Stimulated activated CD4-positive, alpha-beta T cell treated with anti-CD3 and anti-CD28 coated beads, Interleukin-2, amount 100 ng/mL, for 48 hours (primary cell): ENCODE data around the gene CYFIP1.
A peak's percentile ranks its signal among the peaks of the same experiment; 100 is the strongest.

Source experiments
- DNase-seq, 2 donors: peaks; one replicate each; pipeline ENCODE4 v3.0.0-alpha.2; 2020

Gene CYFIP1

GRCh38 chr15:22949074-22949547, 31.1 kb downstream of the CYFIP1 start:
- DNase-seq = peak; percentile 4 to 6

DNA sequence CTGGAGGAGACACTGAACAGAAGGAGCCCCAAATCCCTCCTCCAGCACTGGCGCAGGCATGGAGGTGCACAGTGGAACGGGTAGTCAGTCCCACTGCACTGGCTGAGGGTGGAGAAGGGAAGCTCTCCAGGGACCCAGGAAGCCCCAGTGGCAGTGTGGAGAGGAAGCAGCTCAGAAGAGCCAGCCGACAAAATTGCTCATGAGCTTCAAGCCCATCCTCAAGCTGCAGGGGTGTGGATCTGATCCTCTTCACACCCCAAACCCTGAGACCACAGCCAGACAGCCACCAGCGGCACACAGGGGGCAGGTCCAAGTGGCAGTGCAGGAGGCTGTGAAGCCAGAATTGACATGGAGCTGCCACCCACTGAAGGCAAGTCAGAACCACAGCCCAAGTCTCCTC, 32.1 kb downstream of the CYFIP1 start:
- DNase-seq = no peak

GRCh38 chr15:22947101-22948000, 32.8 kb downstream of the CYFIP1 start:
- DNase-seq = no peak

GRCh38 chr15:22945071-22945470, 35.1 kb downstream of the CYFIP1 start:
- no peak for DNase-seq

DNA sequence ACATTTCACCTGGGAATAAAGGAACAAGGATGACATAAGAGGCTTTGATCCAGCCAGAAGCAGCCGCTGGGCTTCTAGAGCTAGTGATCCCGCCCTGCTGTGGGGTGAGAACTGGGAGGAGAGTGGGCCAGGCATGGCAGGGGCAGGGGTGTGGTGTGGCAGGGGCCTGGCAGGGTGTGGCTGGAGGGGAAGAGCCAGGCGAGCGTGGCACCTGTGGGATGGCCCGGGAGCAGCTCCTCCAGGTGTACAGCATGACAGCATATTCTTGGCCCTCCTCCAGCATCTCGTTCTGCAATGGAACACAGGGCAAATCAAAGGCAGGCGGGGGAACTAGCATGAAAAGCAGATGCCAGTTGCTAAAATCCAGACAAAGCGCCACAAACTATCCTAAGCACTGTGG, 35.5 kb downstream of the CYFIP1 start:
- no peak for DNase-seq

- no peak for DNase-seq
These were observed 37.3 kb downstream of the CYFIP1 start for GRCh38 chr15:22942877-22943276.

GRCh38 chr15:22942306-22942855, 37.8 kb downstream of the CYFIP1 start:
- no peak for DNase-seq

- DNase-seq = no peak
These were observed 39.0 kb downstream of the CYFIP1 start for GRCh38 chr15:22941179-22941578.

DNA sequence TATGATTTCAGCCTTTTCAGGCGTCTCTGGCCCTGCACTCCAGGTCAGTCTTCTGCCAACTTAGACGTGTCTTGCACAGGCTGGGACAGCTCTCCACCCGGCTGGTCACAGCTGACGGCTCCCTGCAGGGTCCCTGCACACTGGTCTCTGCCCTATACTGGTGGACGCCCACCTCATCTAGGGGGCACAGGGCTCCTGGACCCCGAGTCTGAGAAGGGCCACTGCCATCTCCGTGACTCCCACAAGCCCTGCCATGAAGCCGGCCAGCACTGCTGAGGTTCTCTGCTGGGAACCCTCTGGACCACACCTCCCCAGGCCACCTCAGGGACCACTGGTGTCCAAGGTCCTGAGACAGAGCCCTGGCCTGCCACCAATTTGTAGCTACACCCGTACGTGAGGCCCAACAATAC, 40.5 kb downstream of the CYFIP1 start:
- DNase-seq = no peak

DNA sequence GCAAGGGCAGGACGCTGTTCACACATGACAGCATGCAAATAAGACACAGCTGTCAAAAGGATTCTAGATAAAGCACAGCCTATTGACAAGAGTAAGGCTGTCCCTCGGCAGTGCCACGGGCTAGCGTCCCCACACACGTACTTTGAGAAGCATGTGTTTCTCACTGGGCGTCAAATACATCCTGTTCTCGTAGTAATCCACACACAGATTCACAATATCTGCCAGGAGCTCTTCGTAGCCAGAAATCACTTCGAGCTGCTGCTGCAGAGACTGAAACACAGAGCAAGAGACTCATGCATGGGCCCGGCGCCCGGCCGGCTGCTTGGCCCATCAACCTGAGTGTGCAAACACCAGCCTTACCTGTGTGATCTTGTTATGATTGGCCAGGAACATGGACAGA, 41.1 kb downstream of the CYFIP1 start:
- no peak for DNase-seq

DNA sequence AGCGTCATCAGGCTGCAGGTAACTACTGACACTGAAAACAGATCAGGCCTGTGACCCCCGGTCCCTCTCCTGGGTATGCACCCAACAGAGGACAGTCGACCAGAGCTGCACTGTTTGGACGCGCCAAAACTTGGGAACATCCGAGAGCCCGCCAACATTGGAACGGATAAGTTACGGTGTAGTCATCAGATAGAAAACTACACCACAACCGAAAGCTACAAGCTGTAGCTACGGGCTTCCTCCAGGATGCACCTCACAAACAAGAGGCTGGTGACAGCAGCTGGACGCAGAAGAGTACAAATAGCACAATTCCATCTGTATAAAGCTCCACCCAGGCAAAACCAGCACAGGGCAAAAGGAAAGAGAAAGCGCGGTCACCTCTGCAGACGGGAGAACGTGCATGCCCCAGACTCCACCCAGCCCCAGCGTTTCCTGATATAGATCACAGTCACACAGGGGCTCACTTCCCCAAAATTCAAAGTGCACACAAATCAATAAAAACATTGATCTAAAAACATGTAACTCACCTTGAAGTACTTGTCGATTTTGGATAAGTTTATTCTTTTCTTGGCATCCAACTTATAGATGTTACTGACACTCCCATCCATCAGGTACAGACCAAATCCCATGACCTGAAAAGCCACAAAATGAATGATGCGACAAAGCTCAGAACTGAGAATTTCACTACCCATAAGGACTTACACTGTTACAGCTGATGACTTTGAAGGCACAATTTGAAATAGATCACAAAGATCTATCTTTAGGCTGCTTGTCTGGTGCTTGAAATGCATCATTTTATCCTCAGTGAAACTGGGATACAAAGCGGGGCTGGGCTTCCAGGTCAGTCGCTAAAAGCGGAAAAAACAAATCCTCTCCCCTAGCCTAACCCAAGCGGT, 43.3 kb downstream of the CYFIP1 start:
- no peak for DNase-seq

GRCh38 chr15:22933641-22934061, 46.5 kb downstream of the CYFIP1 start:
- DNase-seq = no peak

GRCh38 chr15:22931784-22932536, 48.2 kb downstream of the CYFIP1 start:
- DNase-seq = no peak

DNA sequence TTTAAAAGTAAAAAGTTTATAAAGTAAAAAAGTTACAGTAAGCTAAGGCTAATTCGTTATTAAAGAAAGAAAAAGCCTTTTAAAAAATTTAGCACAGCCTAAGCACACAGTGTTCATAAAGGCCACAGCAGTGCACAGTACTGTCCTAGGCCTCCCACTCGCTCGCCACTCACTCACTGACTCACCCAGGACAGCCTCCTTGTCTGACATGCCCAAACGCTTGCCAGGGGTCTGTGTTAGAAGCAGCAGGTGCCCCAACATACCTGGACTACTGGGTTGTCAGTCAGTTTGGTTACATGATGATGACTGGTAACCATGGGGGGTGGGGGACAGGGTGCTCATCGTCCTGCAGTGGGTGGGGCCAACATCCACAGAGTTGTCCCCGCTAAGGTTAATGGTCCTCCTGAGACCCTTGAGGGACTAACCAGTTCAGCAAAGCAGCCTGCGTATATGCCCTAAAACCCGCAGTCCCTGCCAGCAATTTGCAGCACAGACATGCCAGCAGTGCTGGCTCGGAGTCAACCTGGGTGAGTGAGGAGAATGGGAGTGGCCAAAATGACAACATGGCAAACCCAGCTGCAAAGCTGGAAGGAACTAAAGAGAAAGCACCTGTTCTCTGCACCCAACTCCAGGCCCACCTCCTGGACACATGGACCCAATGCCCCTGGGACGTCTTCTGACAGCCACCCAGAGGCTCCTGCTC, 49.2 kb downstream of the CYFIP1 start:
- no peak for DNase-seq

- no peak for DNase-seq
These were observed 52.4 kb downstream of the CYFIP1 start for GRCh38 chr15:22927761-22928160.

DNA sequence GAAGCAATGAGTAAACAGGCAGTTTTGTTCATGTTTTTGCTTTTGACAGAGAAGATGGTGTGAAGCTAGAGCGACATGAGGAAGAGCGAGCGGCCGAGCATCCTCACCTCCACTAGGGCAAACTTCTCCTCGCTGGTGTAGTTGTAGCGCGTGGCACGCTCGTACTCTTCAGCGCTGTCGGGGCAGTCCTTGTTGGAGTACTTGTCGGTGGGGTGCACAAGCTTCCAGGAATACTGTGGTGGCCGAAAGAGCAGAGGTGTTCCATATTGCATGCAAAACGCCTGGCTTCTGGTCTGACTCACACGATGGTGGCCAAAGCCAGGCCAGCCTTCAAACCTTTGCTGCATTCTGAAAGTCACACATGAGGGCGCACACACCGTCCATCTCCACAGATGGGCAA, 54.3 kb downstream of the CYFIP1 start:
- DNase-seq = no peak

GRCh38 chr15:22922003-22922402, 58.2 kb downstream of the CYFIP1 start:
- DNase-seq = no peak

- DNase-seq = no peak
These were observed 61.0 kb downstream of the CYFIP1 start for GRCh38 chr15:22919171-22919570.

DNA sequence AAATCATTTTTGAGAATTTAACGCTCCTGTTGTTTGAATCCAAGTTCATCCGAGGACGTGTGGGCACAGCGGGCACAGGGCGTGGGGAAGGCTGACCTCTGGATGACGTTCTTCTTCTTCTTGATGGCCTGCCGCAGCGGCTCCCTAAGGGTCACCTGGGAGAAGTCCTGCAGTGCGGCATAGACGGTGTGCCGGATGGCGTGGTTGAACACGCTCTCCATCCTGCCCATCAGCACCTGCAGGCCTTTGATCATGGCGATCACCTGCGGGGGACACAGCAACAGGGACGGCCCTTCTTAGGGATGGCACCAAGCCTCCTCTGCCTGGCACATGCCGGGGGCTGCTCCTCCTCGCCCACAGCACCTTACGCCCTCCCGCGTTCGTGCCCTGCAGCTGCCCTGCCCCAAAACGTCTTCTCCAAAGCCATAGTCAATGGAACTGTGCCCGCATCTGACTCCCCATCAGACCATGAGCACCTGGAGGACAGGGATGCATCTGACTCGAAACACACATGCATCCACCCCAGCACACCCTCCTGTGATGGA, 61.5 kb downstream of the CYFIP1 start:
- DNase-seq = no peak

GRCh38 chr15:22918056-22918455, 62.1 kb downstream of the CYFIP1 start:
- DNase-seq = no peak

GRCh38 chr15:22917556-22917955, 62.6 kb downstream of the CYFIP1 start:
- DNase-seq = no peak
